KBM-7 (cell line): ENCODE data around the gene ABI3.

Experiments used
- DNase-seq: peaks from one replicate; pipeline ENCODE4 v3.0.0-alpha.2; 2015
- in situ Hi-C: fragments of 300-500 bp; cut with MboI; formaldehyde crosslinking; loops from 2 replicates; pipeline ENCODE4 v1.14.3; 2020; ENCODE audit warnings: low sequenced_read_pairs, low pct_unique_long_range_greater_than_20kb, mixed read lengths

ABI3 gene

DNA sequence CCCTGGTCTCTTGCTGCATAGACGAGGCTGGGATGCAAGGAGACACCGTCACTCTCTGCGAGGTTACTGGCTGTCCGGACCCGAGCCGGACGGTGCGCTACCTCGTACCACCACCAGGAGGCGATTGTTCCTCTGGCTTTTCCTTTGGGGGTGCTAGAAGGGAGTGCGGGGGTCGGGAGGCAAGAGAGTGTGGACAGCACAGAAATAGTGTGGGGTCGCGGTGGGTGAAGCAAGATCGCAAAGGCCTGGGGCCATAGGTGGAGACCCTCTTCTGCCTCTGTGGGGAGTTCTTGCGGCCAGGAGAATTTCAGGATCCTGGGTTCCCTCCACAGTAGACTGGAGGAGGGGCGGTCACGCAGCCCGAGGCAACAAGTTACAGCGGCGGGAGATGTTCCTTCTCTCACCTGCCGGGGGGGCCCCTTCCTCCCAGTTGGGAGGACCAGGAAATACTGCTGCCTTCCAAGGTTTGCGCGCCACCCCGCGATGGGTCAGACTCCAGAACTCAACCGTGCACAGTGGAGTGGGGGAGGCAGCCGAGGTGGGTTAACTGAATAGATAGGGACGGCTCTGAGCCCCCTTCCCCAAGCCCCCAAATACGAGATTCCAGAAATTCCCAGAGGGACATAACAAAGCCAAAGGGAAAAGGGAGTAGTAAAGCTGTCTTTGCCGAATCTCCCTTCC lies 13.2 kb downstream of the ABI3 start:
- in situ Hi-C loops: no loop called here
- peak; percentile 71 for DNase-seq

DNA sequence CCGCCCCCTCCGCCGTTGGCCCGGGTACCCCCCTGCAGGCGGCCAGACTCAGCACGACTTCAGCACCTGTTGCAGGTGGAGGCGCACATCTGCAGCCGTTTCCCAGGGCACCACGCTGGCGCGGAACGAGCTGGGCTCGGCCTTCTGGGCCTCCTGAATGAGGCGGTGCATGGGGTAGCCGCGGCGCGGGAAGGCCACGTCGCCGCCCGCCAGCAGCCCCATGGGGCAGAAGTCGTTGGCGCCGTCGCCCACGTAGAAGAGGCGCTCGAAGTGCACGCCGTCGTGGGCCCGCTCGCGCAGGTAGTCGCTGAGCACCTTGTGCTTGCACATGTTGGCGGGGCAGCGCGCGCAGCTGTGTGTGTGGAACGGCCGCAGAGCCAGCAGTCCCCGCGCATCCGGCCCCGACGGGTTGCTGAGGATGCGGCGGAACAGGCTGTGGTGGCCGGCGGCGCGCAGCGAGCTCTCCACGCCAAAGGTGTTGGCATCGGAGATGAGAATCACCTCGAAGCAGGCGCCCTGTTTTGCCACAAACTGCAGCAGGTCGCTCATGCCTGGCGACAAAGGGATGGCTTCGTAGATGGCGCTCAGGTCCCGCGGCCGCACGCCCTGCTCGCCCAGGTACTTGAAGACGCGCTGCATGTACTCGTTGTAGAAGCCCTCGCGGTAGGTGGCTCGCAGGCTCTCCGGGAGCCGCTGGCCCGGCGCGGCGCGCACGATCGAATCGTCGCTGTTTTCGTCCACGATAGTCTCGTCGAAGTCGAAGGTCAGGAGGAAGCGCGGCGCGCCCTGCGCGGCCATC lies 13.9 kb downstream of the ABI3 start:
- in situ Hi-C loops: no loop called here
- DNase-seq: no peak

DNA sequence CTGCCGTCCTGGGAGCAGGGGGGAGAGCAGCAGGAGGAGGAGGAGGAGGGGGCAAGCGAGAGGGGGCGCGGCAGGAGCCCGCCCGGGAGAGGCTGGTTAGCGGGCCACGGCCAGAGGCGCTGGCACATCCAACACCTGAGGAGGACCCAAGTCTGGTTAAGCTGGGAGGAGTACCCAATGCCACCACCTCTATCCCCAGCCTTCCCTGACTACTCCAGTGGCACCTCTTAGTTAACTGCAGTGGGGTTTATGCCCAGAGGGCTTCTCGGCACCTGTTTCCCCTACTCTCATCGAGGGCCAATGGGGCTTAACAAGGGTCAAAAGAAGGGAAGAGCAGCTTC lies 14.5 kb downstream of the ABI3 start:
- no peak for DNase-seq
- in situ Hi-C loops: no loop called here

DNA sequence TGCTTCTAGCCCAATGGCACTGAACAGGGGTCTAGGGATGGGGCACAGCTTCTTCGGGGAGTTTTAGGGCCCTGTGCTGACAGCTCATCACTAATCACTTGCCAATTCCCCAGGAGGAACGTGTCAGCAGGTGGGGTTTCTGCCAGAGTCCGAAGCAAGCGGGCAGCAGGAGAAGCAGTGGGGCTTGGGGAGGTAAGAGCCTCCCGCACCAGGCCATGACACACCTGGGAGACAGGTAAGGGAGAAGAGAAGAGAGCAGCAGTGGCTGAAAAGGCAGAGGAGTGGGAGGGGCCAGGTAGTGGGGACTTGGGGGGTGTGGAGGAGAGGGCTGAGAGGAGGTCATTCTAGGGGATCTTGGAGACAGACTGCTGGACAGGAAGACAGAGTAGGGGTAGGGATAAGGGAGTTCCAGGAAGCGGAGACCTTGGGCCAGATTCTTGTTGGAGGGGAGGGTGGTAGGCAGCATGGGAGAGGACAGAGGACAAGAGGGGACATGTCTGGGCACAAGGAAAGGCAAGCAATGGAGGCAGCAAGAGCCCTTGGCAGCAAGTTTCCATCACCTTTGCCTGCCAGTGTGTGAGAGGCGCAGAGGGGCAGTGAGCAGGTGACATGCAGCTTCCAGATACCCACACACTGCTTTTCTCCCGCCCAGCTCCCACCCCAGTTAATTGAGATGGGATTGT lies 15.2 kb downstream of the ABI3 start:
- no peak for DNase-seq
- in situ Hi-C loops: no loop called here

- in situ Hi-C loops: no loop called here
- DNase-seq: no peak
Measured at GRCh38 chr17:49226771-49227435, 16.4 kb downstream of the ABI3 start.

DNA sequence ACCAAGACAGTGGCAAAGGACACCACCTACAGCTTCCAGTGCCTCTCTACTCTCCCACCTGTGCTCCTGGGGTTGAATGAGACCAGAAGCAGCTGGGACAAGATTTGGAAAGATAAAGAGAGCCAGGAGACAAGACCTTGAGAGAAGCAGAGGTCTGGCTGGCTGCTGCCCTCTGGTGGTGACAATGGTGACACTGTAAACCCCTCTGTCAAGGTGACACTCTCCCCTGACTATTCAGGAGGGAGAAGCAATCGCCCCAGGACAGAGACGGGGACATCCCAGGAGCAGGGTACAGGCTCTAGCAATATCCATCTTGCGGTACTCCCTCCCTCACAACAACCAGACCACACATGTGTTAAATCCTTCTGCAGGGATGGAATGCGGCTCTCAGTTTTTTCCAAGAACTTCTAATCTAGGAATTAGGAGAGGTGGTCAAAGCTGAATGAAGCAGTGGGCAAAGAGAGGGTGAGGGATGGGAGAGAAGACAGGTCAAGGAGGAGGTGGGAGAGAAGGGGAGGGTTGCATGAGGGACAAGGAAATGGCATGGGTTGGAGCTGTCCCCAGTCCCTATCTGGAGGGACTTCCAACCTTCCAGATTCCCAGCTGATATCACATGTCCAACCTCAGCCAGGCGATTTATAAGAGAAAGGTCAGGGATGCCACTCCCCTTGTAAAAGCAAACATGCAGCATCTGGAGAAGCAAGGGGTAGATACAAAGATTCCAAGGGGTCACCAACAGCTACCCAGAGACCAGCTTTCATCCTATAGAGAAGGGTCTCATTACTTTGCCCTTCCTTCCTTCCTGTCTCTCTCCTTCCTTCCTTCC lies 17.1 kb downstream of the ABI3 start:
- DNase-seq: peak; percentile 82
- in situ Hi-C loops: no loop called here

DNA sequence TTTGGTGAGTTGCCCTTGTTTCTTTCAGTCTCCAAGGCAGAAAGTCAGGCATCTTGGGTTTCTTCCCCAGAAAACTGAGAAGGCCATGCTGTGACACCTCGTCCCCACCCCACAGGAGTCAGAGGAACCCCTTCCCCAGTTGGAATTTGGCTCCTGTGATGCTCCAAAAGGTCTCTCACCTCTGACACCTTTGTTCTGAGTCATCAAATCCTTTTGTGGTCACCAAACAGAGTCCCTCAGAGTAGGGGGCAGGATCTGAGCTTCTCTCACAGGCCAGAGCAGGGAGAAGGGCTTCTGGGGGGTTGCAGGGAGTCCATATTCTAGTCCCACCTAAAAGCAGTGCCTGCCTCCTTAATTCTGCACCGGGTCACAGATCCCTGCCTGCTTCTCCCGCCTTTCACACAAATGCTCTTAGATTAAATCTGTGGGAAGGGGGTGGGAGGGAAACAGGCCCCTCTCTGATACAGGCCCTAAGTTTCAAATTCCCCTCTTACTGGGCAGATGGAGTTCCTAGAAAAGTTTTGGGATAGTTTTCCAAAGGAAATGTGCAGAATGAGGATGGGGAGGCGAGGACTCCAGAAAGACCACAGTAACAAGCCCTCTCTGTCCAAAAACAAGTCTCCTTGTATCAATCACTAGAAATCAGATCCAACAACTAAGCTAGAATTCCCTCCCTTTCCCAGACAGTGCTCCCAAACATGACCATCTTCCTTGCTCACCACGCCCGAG lies 18.7 kb downstream of the ABI3 start:
- in situ Hi-C loops: no loop called here
- DNase-seq: no peak

GRCh38 chr17:49229805-49230600 lies 19.5 kb downstream of the ABI3 start:
- in situ Hi-C loops: no loop called here
- DNase-seq: no peak

DNA sequence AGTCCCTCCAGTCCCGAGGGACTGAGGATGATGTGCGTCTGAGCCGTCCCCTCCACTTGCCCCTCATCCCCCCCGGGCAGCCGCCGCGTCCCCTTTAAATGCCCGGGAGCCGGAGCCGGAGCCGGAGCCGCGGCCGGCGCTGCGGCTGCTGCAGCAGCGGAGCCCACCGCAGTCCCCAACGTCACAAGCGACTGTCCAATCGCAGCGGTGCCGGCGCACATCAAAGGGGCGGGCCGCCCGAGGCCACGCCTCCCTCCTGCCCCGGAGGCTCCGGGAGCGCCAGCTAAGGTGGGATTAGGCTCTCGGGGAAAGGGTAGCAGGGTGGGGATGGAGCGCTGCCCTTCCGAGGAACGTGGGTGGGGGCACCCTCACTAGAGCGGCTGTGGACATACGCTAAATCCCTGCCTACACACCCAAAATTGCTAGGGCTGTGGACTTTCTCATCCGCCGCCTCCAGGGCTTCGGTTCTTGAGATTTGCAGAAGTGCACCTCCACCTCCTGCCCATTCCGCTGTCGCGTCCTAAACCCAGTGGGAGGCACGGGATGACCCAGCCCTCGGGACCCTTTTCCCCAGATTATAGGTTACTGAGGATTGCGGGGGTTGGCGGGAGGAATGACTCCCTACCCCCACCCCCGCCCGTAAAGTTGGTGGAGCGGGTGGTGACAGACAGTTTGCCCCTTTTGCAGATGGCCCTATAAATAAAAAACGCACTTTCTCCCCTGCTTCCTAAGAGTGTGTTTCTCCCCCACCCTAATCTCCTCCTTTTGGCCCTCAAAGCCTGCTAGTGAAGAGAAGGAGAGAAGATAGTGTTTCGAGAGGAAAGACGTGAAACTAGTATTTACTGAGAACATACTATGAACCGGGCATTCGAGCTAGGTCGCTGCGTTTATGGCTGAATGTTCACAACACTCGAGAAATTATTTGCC lies 20.4 kb downstream of the ABI3 start, which contains the start of gene PHOSPHO1:
Gene PHOSPHO1 (minus strand): TSS at position 152 of the 927 bp plus-strand sequence. CDS start 4,096 bp downstream, outside the sequence.
- in situ Hi-C loops: no loop called here

DNA sequence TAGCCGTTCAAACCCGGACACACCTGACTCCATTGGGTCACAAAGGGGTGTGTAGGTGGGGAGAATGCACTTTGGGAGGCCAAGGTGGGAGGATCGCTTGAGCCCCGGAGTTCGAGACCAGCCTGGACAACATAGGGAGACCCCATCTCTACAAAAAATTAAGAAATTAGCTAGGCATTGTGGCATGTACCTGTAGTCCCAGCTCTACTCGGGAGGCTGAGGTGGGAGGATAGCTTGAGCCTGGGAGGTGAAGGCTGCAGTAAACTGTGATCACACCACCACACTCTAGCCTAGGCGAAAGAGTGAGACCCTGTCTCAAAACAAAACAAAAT lies 21.0 kb downstream of the ABI3 start:
- DNase-seq: no peak
- in situ Hi-C loops: no loop called here

More for the DNA sequence above, 20.4 kb downstream of the ABI3 start, which contains the start of gene PHOSPHO1:
- DNase-seq: peak; percentile 90

DNA sequence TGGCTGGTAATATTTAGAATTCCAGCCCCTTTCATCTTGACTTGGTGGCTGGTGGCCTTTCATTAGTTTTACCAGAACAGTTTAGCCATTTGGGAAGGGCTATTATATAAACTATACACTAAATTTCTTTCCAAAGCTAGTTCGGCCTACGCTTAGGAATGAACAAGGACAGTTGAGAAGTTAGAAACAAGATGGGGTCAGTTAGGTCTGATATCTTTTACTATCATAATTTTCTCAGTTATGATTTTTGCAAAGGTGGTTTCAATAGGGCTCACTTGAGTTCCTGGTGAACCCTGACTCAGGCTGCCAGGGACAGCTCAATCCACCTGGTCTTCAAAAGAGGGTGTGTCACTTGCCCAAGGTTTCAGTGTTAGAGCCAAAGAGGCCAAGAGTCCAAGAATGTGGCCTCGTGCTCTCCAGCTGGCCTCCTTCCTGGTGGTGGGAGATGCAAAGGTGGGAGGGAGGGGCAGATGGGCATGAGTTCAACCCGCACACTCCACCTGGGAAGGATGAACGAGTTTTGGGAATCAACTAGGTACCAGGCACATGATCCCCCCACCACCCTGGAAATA lies 24.1 kb downstream of the ABI3 start:
- DNase-seq: no peak
- in situ Hi-C loops: no loop called here

DNA sequence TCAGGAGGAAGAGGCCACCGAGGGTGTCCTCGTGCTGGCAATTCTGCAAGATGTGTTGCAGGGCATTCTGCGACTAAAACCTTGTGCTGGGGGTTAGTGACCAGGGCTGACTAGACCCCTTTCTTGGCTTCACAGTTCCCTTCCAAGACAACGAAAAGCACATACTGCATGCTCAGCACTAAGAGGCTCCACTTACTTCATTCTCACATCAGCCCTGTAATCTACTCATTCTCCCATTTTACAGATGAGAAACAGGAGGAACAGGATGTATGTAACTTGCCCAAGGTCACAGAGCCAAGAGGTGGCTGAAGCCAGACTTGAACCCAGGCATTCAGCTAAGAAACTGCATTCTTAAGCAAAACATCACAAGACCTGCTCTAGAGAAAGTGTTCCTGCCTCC lies 25.4 kb downstream of the ABI3 start:
- in situ Hi-C loops: no loop called here
- DNase-seq: no peak

GRCh38 chr17:49239963-49240362 lies 29.5 kb downstream of the ABI3 start:
- no peak for DNase-seq
- in situ Hi-C loops: no loop called here

- in situ Hi-C loops: no loop called here
- DNase-seq: no peak
Measured at GRCh38 chr17:49240619-49241018, 30.1 kb downstream of the ABI3 start.

DNA sequence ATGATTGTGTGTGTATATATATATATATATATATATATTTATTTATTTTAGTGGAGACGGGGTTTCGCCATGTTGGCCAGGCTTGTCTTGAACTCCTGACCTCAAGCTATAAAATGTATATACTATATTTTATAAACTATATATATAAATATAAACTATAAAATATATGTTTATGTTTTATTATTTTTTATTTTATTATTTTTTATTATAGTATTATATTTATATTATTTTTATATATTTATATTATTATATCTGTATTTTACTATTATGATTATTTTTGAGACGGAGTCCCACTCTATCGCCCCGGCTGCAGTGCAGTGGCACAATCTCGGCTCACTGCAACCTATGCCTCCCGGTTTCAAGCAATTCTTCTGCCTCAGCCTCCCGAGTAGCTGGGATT lies 30.5 kb downstream of the ABI3 start:
- in situ Hi-C loops: no loop called here
- DNase-seq: no peak

GRCh38 chr17:49241692-49242397 lies 31.3 kb downstream of the ABI3 start:
- in situ Hi-C loops: no loop called here
- DNase-seq: no peak
